ELF-1 (cell line): Measurements from ENCODE around the gene CIC.
A peak's percentile ranks its signal among the peaks of the same experiment; 100 is the strongest.
"Not testable (repeated sequence)": the region's sequence is repeated elsewhere in the genome, so short reads cannot be mapped to it uniquely, and the experiment has no call there.

Experiments
- DNase-seq: peaks from one replicate; pipeline ENCODE4 v3.0.0-alpha.2; 2016; ENCODE audit warnings: low read depth, low spot score

The CIC gene

GRCh38 chr19:42255766-42256745 is 13.0 kb upstream of the CIC start:
- peak; percentile 70 for DNase-seq

GRCh38 chr19:42257842-42258241 is 11.2 kb upstream of the CIC start:
- DNase-seq, result not testable (repeated sequence)

DNA sequence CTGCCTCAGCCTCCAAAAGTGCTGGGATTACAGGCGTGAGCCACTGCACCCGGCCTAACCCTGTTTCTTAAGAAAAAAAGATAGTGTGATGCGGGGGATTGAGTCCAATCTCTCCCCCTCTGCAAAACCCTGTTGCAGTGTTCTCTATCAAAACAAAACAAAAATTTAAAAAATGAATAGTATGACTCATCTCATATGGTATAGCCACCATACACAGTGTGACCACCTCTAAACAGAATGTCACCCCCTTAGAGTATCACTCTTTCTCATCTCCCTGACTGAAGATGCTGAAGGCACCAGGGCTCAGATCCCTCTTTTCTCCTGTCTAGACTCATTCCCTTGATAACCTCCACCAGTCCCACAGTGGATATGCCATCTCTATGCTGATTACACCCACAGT is 7.3 kb upstream of the CIC start:
- no peak for DNase-seq

DNA sequence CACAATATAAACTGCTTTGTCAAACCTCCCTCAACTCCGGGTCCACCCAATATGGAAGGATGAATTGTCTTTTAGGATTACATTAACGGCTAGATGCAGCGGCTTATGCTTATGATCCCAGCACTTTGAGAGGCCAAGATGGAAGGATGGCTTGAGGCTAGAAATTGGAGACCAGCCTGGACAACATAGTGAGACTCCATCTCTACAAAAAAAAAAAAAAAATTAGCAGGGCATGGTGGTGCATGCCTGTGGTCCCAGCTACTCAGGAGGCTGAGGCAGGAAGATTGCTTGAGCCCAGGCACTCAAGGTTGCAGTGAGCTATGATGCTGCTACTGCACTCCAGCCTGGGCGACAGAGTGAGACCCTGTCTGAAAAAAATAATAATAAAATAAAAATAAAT is 2.9 kb upstream of the CIC start:
- not testable (repeated sequence) for DNase-seq

GRCh38 chr19:42266928-42267603 is 2.0 kb upstream of the CIC start:
- not testable (repeated sequence) for DNase-seq

DNA sequence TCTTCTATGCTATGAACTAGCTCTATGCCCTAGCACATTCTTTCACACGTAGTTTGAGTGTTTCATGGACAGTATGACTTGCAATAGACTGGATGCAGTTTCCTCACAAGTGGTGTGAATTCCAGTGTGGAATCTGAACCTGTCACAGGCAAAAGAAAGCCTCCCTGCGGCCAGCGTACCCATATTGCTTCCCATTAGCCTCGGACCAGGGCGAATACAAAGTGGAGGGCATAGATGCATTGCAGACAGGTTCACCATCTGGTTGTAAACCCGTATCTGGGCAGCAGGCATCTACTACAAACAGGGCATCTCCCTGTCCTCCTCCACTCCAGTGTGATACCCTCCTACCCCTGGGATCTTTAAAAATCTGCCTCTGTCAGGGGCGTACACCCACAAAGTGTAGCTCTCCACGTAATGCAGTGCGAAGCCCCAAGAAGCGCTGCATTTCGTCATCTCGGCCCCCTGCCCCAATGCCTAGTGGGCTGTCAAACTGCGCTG is 1.4 kb upstream of the CIC start:
- DNase-seq, result no peak

GRCh38 chr19:42268142-42268703 is 829 bp upstream of the CIC start:
- peak; percentile 100 for DNase-seq

DNA sequence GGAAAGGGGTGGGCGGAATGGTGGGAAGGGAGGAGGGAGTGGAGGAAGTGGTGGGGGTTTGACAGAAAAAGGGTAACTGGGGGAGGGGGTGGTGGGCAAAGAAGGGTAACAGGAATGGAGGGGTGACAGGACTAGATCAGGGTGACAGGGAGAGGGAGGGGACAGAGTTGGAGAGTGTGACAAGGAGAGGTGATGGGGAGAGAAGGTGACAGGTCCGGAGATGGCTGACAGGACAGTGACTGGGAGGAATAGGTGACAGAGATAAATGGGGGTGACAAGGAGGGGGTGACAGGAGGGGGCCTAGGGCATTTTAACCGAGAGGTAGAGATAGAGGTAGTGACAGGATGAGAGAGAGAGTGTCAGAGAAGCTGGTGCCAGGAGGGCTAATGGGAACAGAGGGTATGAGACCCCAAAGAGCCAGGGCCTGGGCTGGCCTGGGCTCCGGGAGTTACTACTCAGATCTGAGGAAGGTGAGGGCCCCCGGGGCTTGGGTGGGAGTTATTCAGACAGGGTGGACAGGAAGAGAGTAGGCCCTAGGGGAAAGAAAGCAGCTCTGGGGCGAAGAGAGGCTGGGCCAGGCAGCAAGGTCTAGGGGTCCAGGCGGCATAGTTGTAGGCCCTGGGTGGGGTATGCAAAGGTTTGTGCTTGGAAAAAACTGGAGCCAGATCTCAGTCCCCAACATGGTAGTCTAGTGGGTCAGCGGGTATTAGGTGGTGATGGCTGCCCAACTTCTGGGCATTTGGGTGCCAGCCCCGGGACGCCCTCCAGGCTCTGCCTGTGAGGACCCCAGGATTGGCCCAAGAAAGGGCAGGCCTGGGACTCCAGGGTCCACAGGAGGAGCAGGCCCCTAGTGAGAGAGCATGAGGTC is 660 bp downstream of the CIC start:
- DNase-seq, result no peak

- no peak for DNase-seq
These were observed 1.4 kb downstream of the CIC start for GRCh38 chr19:42270346-42271044.

DNA sequence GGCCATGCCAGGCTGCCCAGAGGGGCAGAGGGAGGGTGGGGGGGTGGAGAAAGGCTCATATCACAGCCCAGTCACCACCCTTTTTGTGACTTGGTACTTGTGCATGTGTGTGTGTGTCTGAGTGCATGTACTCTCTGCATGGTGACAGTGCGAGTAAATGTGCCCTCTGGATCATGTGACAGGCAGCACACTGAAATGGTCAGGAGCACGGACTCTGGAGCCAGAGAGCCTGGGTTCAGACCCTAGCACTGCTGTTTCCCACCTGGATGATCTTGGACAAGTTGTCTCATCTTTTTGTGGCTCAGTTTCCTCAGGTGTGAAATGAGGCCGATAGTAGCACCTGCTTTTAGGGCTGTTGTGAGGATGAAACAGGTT is 2.0 kb downstream of the CIC start:
- no peak for DNase-seq

DNA sequence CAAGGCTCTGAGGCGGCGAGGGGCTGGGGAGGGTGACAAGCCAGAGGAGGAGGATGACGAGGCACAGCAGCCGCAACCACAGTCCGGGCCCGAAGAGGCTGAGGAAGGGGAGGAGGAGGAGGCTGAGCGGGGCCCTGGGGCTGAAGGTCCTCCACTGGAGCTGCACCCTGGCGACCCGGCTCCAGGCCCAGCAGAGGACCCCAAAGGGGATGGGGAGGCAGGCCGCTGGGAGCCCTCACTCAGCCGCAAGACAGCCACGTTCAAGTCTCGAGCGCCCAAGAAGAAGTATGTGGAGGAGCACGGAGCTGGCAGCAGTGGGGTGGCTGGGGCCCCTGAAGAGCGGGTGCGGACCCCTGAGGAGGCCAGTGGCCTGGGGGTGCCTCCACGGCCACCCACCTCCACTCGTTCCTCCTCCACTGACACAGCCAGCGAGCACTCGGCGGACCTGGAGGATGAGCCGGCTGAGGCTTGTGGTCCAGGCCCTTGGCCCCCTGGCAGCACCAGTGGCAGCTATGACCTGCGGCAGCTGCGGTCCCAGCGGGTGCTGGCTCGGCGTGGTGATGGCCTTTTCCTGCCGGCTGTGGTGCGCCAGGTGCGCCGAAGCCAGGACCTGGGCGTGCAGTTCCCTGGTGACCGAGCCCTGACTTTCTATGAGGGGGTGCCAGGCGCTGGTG is 2.9 kb downstream of the CIC start:
- no peak for DNase-seq

GRCh38 chr19:42272535-42272897 is 3.5 kb downstream of the CIC start:
- no peak for DNase-seq

GRCh38 chr19:42272989-42273406 is 3.9 kb downstream of the CIC start:
- DNase-seq, result no peak

- DNase-seq, result no peak
These were observed 4.5 kb downstream of the CIC start for GRCh38 chr19:42273407-42274064.

- DNase-seq, result no peak
These were observed 5.1 kb downstream of the CIC start for GRCh38 chr19:42274065-42274682.

DNA sequence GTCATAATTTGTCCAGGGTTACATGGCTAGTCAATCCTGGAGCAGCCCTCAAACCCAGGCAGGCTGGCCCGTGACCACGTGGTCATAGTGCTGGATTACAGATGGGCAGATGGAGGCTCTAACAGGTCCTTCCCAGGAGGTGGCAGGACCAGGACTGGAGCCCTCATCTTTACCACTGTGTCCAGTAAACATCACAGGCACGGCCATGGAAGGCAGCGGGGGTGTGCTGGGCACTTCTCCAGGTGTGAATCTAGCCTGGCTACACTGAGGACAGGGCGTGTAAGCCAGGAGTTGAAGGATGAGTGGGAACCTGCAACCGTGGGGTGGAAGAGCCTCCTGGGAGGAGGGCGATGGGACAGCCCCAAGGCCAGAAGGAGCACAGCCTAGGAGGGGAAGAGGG is 6.1 kb downstream of the CIC start:
- no peak for DNase-seq

DNA sequence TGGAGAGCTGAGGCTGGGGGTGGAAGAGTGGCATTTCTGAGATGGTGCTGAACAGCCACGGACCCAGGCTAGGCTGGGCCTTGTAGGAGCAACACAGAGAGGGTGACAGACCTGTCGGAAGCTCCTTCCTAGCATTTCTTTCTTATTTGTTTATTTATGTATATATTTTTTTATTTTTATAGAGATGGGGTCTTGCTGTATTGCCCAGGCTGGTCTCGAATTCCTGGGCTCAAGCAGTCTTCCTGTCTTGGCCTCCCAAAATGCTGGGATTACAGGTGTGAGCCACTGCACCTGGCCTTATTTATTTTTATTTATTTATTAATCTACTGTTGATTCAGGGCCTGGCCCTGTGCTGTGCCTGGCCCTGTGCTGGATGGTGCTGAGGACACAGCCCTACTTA is 6.5 kb downstream of the CIC start:
- DNase-seq, result no peak

DNA sequence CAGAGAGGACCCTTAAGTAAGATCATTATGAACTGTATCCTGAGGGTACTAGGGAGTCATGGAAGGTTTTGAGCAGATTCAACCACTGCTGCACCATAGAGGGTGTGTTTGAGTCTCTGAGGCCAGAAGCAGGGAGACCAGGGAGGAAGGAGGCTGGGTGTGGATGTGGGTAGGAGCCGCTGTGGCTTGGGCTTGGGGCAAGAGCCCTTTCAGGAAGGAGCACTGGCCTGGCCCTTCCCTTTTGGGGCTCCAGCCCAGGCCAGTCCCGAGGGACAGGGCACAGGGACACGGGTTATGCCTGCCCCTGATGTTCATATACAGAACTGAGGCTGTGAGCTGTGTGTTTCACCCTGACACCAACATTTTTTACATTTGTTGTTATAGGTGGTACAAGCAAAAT is 7.2 kb downstream of the CIC start:
- DNase-seq, result no peak

DNA sequence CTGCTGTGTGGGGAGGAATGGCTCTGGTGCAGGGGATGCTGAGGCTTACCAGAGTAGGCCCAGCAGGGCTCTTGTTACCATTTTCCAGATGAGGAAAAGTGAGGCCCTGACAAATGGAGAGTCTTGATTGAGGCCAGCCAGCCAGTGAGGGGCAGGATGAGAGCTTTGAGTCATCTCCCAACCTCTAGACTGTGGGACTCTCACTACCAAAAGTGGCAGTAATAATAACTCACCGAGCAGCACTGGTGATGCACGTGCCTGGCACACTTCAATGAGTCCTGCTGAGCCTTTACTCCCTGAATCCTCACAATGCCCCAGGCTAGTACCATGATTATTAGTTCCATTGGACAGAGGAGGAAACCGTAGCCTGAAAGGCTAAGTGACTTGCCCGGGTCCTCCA is 7.8 kb downstream of the CIC start:
- DNase-seq, result no peak
